ENCODE measurements around the gene MUCL1. TPM values are rescaled to one million over a fixed set of nuclear protein-coding genes. Genes with fewer than 3 reads are reported as not detected.

Gene MUCL1
- total and polyA plus RNA-seq, 2 of the 13 experiments (the other 11 are each of a cell fraction or from before 2014, with no cell fraction given) = not detected

DNA sequence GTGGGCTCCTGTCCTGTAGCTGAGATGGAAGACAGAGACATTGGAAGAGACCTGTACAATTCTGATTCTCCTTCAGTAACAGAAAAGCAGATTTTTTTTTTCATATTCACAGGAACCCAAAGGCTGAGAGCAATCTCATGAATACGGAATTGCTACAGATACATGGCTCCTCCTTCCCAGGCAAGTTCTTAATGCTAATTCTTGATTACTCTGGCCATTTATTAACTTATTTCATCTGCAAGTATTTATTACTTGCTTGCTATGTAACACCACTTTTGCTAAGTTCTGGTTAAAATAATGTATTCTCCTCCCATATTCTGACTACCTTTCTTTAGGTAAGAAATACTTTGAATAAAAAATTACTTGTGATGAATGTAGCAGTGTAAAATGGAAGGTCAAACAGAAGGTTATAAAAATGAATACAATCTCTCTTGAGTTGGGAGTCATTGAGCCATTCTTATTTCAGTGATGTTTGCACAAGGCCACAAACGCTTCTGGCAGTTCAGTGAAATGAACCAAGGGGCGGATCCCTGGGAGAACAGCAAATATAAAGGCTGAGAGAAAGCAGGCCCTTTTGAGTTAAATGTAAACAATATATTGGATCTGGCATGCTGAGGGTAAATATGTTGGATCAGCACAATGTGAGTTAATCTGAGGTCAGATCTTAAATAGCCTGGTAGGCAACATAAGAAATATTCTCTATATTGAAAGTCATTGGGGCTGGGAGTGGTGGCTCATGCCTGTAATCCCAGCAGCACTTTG is 37.6 kb downstream of the MUCL1 start (continued):
- TF ChIP-seq, protein P1, sequence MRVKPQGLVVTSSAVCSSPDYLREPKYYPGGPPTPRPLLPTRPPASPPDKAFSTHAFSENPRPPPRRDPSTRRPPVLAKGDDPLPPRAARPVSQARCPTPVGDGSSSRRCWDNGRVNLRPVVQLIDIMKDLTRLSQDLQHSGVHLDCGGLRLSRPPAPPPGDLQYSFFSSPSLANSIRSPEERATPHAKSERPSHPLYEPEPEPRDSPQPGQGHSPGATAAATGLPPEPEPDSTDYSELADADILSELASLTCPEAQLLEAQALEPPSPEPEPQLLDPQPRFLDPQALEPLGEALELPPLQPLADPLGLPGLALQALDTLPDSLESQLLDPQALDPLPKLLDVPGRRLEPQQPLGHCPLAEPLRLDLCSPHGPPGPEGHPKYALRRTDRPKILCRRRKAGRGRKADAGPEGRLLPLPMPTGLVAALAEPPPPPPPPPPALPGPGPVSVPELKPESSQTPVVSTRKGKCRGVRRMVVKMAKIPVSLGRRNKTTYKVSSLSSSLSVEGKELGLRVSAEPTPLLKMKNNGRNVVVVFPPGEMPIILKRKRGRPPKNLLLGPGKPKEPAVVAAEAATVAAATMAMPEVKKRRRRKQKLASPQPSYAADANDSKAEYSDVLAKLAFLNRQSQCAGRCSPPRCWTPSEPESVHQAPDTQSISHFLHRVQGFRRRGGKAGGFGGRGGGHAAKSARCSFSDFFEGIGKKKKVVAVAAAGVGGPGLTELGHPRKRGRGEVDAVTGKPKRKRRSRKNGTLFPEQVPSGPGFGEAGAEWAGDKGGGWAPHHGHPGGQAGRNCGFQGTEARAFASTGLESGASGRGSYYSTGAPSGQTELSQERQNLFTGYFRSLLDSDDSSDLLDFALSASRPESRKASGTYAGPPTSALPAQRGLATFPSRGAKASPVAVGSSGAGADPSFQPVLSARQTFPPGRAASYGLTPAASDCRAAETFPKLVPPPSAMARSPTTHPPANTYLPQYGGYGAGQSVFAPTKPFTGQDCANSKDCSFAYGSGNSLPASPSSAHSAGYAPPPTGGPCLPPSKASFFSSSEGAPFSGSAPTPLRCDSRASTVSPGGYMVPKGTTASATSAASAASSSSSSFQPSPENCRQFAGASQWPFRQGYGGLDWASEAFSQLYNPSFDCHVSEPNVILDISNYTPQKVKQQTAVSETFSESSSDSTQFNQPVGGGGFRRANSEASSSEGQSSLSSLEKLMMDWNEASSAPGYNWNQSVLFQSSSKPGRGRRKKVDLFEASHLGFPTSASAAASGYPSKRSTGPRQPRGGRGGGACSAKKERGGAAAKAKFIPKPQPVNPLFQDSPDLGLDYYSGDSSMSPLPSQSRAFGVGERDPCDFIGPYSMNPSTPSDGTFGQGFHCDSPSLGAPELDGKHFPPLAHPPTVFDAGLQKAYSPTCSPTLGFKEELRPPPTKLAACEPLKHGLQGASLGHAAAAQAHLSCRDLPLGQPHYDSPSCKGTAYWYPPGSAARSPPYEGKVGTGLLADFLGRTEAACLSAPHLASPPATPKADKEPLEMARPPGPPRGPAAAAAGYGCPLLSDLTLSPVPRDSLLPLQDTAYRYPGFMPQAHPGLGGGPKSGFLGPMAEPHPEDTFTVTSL (CRISPR knock-in tag; IDR thresholded peaks at IDR 0.05; ENCODE audit: borderline replicate concordance) = peak; percentile 50; the same call in 1 of the 2 replicates
- TF ChIP-seq KDM2A (CRISPR knock-in tag; IDR thresholded peaks at IDR 0.05; ENCODE audit: borderline replicate concordance, low read depth) = no peak
- TF ChIP-seq, protein P2, sequence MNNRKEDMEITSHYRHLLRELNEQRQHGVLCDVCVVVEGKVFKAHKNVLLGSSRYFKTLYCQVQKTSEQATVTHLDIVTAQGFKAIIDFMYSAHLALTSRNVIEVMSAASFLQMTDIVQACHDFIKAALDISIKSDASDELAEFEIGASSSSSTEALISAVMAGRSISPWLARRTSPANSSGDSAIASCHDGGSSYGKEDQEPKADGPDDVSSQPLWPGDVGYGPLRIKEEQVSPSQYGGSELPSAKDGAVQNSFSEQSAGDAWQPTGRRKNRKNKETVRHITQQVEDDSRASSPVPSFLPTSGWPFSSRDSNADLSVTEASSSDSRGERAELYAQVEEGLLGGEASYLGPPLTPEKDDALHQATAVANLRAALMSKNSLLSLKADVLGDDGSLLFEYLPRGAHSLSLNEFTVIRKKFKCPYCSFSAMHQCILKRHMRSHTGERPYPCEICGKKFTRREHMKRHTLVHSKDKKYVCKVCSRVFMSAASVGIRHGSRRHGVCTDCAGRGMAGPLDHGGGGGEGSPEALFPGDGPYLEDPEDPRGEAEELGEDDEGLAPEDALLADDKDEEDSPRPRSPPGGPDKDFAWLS (CRISPR knock-in tag; IDR thresholded peaks at IDR 0.05; ENCODE audit: borderline replicate concordance) = no peak
- TF ChIP-seq ZNF256 (CRISPR knock-in tag; conservative IDR thresholded peaks at IDR 0.05) = no peak
- TF ChIP-seq PCBP1 (IDR thresholded peaks at IDR 0.05; ENCODE audit: borderline replicate concordance, low read depth, low read length) = no peak
- TF ChIP-seq SMAD9 (CRISPR knock-in tag; IDR thresholded peaks at IDR 0.05) = no peak
- no peak for TF ChIP-seq HDAC6 (IDR thresholded peaks at IDR 0.05; ENCODE audit: low read depth, low read length)
- no peak for TF ChIP-seq NR1H2 (CRISPR knock-in tag; IDR thresholded peaks at IDR 0.05; ENCODE audit: borderline replicate concordance, low read depth)
- TF ChIP-seq ZNF292 (CRISPR knock-in tag; IDR thresholded peaks at IDR 0.05; ENCODE audit: borderline replicate concordance, low read depth) = no peak
- TF ChIP-seq, protein P3, sequence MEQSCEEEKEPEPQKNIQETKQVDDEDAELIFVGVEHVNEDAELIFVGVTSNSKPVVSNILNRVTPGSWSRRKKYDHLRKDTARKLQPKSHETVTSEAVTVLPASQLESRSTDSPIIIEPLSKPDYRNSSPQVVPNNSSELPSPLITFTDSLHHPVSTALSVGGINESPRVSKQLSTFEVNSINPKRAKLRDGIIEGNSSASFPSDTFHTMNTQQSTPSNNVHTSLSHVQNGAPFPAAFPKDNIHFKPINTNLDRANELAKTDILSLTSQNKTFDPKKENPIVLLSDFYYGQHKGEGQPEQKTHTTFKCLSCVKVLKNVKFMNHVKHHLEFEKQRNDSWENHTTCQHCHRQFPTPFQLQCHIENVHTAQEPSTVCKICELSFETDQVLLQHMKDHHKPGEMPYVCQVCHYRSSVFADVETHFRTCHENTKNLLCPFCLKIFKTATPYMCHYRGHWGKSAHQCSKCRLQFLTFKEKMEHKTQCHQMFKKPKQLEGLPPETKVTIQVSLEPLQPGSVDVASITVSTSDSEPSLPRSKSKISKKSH (CRISPR knock-in tag; IDR thresholded peaks at IDR 0.05; ENCODE audit: borderline replicate concordance) = no peak
- TF ChIP-seq, protein P4, sequence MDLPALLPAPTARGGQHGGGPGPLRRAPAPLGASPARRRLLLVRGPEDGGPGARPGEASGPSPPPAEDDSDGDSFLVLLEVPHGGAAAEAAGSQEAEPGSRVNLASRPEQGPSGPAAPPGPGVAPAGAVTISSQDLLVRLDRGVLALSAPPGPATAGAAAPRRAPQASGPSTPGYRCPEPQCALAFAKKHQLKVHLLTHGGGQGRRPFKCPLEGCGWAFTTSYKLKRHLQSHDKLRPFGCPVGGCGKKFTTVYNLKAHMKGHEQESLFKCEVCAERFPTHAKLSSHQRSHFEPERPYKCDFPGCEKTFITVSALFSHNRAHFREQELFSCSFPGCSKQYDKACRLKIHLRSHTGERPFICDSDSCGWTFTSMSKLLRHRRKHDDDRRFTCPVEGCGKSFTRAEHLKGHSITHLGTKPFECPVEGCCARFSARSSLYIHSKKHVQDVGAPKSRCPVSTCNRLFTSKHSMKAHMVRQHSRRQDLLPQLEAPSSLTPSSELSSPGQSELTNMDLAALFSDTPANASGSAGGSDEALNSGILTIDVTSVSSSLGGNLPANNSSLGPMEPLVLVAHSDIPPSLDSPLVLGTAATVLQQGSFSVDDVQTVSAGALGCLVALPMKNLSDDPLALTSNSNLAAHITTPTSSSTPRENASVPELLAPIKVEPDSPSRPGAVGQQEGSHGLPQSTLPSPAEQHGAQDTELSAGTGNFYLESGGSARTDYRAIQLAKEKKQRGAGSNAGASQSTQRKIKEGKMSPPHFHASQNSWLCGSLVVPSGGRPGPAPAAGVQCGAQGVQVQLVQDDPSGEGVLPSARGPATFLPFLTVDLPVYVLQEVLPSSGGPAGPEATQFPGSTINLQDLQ (CRISPR knock-in tag; IDR thresholded peaks at IDR 0.05) = no peak
- TF ChIP-seq, protein P5, sequence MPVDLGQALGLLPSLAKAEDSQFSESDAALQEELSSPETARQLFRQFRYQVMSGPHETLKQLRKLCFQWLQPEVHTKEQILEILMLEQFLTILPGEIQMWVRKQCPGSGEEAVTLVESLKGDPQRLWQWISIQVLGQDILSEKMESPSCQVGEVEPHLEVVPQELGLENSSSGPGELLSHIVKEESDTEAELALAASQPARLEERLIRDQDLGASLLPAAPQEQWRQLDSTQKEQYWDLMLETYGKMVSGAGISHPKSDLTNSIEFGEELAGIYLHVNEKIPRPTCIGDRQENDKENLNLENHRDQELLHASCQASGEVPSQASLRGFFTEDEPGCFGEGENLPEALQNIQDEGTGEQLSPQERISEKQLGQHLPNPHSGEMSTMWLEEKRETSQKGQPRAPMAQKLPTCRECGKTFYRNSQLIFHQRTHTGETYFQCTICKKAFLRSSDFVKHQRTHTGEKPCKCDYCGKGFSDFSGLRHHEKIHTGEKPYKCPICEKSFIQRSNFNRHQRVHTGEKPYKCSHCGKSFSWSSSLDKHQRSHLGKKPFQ (CRISPR knock-in tag; IDR thresholded peaks at IDR 0.05; ENCODE audit: insufficient replicate concordance) = no peak

All from HepG2 (cell line).